AML-193 (cell line): Measurements from ENCODE around the gene SNN.

Source experiments
- DNase-seq, 2 experiments: peaks; one replicate each; lab custom pipeline; 2025; lab: John Stamatoyannopoulos, UW

SNN gene

DNA sequence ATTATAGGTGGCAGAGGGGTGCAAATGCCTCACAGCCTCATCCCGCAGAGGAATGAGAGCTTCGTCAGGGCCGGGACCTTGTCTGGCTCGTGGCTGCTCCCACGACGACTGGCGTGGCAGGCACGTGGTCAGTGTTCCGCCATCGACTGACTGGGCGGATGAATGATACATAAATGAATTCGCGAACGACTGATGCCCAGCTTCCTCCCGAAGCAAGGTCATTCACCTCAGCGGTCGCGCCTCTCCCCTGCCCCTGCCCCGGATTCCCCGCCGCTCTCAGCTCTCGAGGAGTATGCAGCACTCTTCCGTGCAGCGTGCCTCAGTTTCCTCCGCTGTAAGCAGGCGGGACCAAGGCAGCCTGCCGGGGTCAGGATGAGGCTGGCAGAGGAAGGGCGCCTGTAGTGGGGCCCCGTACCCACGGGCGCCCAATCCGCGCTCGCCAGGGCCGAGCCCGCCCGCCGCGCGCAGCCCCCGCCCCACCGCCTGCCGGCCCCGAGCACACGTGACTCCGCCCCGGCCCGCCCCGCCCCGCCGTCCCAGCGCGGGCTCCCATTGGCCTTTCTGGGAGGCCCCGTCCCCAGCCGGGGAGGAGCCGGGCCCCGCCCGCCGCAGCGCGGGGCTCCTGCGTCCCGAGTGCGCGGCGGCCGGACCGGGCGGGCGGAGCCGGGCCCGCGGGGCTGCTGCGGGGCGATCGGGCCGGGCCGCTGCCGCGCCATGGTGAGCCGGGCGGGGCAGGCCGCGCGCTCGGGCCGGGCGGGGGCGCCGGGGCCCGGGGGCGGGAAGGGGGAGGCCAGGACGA lies at the start of gene SNN:
Gene SNN, plus strand, starts transcription at position 632 of the 799 bp plus-strand sequence. CDS start 7,605 bp downstream, outside the sequence.
- DNase-seq, result peak; percentile 49 to 56

DNA sequence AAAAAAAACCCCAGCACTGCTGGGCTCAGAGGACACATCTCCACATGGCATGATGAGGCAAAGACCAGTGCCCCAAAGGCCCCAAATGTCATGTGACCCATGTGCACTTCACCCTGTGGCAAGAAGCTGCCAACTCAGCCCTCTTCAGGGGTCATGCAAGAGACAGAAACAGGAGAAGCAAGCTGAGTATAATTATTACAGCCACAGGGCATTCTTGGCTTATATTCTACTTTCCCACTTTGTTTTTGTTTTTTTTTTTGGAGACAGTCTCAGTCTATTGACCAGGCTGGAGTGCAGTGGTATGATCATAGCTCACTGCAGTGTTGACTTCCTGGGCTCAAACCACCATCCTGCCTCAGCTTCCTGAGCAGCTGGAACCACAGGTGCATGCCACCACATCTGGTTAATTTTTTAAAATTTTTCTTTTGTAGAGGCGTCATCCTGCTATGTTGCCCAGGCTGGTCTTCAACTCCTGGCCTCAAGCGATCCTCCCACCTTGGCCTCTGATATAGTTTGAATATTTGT lies 48.9 kb upstream of the SNN start:
- DNase-seq, result peak; percentile 34 to 45

DNA sequence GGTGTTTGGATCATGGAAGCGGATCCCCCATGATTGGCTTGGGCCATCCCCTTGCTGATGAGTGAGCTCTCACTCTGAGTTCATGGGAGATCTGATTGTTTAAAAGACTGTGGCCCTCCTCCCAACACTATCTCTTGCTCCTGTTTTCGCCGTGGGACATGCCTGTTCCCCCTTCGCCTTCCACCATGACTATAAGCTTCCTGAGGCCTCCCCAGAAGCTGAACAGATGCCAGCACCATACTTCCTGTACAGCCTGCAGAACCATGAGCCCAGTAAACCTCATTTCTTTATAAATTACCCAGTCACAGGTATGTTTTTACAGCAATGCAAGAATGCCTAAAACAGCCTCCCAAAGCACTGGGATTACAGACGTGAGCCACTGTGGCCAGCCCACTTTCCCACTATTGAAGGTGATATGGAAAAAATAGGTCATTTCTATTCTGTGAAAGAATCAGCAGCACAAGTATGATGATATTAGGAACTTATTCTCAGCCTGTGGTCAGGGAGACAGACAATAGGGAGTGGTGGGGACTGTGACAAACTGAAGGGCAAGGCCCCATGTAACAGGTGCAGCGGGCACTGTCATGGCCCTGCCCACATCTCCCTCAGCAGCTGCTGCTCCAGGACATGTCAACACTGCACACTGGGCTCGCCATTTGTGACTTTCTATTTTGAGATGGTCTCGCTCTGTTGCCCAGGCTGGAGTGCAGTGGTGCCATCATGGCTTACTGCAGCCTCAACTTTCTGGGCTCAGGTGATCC lies 47.8 kb upstream of the SNN start:
- DNase-seq, result no peak

DNA sequence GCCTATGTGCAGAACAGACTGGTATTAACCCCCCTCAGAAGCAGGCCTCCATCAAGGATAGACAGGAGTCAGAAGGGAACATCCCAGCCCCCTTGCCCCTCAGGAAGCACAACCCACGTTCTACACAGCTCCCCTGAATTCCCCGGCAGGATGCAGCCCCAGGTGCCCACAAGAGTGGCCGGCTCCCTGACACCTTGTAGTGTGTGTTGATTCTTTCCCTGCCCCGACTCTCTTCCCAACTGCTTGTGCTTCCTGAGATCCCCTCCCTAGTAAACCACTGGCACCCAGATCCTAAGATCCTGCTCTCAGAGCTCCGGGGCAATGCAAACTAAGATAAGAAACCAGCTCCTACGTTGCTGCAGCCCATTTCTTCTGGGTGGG lies 46.7 kb upstream of the SNN start:
- no peak for DNase-seq

DNA sequence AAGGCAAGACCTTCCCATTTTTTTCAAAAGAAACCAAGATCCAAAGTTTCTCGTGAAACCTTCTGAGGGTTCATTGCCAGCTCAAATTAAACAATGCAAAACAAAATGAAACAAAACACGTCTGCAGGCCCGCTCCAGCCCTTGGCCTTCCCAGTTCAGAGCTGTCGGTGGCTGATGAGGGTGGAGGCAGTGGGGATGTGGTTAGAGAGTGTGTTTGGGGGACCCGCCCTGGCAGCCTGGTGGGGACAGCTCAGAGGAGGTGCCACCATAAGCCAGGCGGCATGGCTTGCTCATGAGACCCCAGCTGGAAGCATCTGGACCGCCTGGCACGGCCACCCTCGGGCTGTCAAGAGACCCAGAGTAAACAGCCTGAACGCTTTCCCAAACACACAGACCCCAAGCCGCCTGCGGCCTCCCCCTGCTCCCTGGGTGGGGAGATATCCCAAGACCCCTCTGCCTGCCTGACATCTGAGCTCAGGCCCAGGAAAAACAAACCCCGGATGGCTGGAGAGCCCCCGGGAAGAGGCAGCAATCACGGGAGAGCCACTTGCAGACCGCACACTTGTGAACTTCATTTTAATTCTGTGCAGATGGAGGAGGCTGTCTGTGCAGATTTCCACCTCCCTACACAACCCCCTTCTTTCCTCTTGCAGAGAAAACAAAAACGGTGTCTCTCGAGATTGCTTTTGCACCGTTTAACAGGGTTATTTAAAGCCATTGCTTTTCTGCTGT lies 46.2 kb upstream of the SNN start:
- DNase-seq, result no peak

DNA sequence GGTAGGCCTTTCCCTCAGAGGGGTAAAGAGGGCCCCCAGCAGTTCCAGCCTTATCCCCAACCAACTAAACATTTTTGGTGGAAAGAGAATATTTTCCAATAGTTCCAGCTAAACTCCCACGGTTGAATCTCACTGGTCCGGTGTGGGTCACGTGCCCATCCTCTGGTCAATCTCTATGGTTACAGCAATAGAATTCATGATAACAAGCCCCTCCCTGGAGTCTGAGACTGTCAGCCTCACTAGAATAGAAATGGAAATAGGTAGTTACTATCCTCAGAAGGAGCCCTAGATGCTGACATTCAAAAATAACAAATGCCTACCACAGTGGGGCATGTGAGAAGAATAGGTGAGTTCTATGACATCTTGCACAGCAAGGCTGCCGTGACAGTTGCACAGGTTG lies 44.0 kb upstream of the SNN start:
- no peak for DNase-seq

DNA sequence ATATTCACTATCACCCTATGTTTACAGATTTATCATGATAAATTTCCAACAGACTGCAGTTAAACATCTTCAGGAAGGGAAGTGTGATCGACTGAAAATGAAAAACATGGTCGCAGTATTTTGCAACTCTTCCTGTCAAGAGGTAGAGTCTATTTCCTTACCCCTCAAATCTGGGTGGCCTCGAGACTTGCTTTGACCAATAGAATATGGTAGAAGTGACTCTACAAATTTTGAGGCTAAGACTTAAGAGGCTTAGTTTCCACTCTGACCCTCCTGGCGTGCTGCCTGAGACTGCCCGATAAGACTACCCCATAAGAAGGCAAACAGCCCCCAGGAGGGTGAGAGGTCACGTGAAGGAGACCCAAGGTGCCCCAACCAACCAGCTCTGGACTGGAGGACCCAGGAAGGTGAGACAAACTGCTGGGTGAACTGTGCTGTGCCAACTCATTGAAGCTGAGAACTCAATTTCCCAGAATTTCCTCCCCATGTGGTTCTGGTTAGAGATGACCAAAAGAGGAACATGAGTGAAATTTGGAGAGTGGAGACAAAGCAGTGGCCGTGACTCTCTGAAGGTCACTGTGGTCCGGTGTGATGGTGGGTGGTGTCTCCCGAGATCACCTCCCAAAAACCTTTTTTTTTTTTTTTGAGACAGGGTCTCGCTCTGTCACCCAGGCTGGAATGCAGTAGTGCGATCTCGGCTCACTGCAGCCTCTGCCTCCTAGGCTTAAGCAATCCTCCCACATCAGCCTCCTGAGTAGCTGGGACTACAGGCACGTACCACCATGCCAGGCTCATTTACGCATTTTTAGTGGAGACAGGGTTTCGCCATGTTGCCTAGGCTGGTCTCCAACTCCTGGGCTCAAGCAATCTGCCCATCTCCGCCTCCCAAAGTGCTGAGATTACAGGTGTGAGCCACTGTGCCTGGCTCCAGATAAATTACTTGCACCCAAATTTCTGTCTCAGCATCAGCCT lies 43.3 kb upstream of the SNN start:
- DNase-seq, result peak; percentile 41 to 42

- no peak for DNase-seq
These were observed 42.5 kb upstream of the SNN start for GRCh38 chr16:11625769-11626168.

GRCh38 chr16:11626657-11627291 lies 41.5 kb upstream of the SNN start:
- no peak for DNase-seq

DNA sequence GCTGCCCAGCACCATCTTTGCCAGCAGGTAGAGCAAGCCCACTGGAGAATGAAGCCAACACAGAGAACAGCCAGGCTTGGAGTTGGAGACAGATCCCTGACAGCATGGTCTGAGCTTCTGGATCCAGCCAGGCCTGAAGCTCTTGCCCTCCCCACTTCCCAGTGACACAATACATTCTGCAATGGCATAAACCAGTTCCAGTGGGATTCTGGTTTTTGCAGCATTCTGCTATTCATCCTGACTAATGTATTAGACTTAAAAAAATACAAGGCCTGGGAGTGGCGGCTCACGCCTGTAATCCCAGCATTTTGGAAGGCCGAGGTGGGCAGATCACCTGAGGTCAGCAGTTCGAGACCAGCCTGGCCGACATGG lies 41.0 kb upstream of the SNN start:
- DNase-seq, result no peak

DNA sequence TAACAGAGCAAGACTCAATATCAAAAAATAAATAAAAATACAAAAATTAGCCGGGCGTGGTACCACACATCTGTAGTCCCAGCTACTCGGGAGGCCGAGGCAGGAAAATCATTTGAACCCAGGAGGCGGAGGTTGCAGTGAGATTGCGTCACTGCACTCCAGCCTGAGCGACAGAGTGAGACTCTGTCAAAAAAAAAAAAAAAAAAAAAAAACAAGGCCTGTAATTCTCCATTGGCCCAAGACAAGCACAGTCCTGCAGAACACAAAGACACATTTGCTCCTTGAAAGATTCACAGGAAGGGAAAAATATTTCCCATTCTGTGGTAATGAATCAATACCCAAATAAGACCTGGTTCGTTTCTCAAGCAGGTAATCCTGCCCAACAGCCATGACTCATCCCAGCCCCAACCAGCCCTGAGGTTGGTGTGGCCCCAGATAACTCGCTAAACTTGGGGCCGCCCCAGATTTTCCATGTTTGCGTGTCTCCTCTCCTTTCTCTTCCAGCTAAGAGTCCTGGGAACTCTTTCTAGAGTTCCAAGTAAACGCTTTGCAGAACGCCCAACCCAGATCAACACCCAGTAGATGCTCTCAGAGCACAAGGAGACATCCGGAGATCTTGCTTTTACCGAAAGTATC lies 40.3 kb upstream of the SNN start:
- DNase-seq, result no peak

DNA sequence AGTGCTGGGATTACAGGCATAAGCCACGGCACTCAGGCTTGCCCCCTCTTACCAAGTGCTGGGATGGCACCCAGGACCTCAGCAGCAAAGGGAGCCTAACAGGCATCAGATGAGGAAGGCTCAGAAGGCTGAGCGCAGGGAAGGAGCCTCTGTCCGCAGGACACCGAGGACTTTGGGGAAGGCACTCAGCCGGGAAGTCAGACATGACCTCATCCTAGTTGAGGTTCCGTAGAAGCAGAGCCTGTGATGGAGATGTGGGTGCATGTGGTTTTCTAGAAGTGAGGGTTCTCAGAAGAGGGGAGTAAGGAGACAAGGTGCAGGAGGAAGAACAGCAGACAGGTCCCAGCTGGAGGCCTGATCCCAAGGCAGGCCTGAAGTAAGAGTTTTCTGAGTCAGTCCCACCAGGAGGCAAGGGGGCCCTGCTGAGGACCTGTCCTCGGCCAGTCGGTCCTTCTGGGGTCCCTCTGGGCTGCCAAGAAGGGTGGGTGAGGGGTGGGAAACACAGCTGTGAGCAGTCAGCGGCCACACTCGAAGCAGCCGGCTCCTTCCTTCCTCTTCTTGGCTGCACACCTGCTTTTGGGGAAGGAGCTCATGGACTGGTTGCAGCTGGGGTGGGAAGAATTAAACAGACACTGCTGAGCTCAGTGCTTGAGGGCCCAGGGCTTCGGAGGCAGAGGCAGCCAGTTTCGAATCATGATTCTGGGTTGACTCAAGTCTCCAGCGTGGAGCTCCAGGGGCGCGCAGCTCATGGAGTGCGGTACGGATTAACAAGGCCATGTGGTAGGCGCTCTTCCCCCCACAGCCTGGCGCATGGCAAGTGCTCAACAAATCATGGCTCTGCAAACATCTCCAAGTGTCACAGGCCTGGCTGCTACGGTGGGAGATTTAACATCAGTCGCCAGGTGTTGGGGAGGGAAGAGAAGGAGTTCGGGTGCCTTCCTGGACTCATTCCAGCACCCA lies 38.9 kb upstream of the SNN start:
- DNase-seq, result peak; percentile 37 to 51

- no peak for DNase-seq
These were observed 38.0 kb upstream of the SNN start for GRCh38 chr16:11630046-11630767.

GRCh38 chr16:11630768-11631056 lies 37.5 kb upstream of the SNN start:
- DNase-seq, result no peak

GRCh38 chr16:11631214-11631613 lies 37.0 kb upstream of the SNN start:
- DNase-seq, result no peak

DNA sequence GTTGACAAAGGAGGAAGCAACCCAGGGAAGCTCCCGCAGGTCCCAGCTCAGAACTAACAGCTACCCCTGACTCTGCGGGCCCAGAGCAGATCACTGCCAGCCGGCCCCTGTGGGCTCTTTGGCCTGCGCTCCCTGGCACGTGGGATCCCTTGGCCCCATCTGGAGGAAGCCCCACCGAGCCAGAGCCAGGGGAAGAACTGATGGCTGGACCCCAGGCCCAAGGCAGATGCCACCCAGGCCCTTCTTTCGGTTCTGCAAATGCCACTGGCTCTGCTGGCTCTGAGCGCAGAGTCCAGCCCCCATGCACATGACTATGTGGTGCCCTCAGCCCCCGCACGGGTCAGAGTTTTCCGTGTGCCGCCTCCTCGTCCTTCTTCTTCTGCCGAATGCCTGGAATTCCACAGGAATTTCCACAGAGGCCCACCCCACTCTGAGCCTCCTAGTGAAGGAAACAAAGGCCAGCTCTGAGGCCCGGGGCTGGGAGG lies 35.8 kb upstream of the SNN start:
- no peak for DNase-seq

- no peak for DNase-seq
These were observed 35.1 kb upstream of the SNN start for GRCh38 chr16:11633113-11633512.

- peak; percentile 7 to 46 for DNase-seq
These were observed 33.9 kb upstream of the SNN start for GRCh38 chr16:11634312-11634711.
